Ammon's horn (tissue), 1 donor: ENCODE measurements around the gene FAM131A.

ENCODE experiments used
- DNase-seq: peaks from one replicate; pipeline ENCODE4 v3.0.0-alpha.2; 2016; ENCODE audit warnings: low spot score

Gene FAM131A, protein sequence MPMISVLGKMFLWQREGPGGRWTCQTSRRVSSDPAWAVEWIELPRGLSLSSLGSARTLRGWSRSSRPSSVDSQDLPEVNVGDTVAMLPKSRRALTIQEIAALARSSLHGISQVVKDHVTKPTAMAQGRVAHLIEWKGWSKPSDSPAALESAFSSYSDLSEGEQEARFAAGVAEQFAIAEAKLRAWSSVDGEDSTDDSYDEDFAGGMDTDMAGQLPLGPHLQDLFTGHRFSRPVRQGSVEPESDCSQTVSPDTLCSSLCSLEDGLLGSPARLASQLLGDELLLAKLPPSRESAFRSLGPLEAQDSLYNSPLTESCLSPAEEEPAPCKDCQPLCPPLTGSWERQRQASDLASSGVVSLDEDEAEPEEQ

DNA sequence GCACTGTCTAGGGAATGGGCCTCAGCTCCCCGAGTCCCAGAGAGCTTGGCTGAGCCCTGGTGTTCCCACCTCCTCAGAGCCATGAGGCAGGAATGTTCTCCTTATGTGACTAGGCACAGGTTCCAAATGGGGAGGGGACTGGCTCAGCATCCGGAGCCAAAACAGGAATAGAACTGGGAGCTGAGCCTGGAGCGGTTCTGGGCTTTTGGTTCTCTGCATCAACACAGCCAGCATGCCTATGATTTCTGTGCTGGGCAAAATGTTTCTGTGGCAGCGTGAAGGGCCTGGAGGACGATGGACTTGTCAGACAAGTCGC, at the start of gene FAM131A:
Gene FAM131A, plus strand, starts transcription at position 202 of the 316 bp plus-strand sequence. Its CDS starts 31 bp downstream, at position 233.
- peak; percentile 88 for DNase-seq

DNA sequence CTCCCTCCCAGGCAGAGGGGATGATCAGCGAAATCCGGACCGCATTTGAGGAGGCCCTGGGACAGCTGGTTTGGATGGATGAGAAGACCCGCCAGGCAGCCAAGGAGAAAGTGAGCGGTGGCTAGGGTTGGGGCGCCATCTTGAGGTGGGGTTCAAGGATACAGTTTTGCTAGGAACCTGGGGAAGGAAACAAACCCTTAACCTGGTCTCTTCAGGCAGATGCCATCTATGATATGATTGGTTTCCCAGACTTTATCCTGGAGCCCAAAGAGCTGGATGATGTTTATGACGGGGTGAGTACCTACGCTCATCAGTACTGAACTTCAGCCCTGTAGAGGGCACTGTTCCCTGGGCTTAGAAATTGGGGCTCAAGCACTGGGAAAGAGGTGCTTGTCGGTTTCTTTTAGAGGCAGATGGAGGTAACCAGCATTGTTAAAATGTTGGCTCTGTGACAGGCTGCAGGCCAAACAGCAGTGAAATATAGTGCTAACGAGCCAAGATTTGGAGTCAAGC, 47.9 kb upstream of the FAM131A start:
- DNase-seq = peak; percentile 53

DNA sequence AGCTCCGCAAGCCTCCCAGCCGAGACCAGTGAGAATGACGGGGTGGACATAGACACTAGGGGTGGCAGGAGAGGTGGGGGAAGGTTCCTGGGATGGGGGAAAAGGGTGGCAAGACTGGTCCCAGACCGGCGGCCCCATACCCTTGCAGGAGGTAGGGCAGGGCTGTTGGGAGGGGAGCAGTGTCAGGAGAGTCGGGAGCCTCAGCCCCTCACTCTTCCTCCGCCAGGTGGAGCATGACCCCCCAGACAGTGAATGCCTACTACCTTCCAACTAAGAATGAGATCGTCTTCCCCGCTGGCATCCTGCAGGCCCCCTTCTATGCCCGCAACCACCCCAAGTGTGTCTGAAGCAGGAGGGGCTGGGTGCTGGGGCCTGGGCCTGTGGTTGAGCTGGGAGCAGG, 47.1 kb upstream of the FAM131A start:
- DNase-seq = no peak

DNA sequence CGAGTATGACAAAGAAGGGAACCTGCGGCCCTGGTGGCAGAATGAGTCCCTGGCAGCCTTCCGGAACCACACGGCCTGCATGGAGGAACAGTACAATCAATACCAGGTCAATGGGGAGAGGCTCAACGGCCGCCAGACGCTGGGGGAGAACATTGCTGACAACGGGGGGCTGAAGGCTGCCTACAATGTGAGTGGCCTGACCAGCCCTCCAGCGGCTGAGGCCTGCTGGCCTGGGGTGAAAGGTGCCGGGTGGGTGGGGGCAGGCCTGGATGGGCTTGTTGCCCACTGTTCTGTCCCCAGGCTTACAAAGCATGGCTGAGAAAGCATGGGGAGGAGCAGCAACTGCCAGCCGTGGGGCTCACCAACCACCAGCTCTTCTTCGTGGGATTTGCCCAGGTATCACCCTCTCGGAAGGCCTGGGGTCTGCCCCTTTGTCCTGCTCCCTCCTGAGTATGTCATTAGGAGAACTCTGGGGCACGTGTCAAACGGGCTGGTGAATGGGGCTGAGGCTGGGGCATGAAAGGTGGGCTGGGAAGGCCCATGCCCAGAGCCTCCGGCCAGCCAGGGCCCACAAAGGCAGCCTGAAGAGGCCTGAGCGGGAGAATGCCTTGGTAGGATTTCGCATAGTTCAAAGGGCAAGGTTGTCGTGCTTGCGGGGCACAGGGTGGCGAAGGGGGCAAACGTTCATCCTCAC, 46.2 kb upstream of the FAM131A start:
- no peak for DNase-seq

DNA sequence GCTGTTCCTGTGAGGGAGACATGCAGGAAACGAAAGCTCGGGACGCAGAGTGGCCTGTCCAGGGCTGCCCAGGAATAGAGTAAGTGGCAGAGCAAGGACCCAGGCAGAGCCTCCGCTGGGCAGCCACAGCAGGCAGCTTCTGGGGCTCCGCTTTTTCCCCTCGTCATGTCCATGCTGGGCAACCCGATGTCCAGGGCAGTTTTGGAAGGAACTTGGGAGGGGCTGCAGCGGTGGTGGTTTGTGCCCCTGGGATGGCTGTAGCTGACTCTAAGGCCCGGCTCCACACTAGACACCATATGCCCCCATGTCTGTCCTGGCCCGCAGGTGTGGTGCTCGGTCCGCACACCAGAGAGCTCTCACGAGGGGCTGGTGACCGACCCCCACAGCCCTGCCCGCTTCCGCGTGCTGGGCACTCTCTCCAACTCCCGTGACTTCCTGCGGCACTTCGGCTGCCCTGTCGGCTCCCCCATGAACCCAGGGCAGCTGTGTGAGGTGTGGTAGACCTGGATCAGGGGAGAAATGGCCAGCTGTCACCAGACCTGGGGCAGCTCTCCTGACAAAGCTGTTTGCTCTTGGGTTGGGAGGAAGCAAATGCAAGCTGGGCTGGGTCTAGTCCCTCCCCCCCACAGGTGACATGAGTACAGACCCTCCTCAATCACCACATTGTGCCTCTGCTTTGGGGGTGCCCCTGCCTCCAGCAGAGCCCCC, 45.5 kb upstream of the FAM131A start:
- DNase-seq = no peak

DNA sequence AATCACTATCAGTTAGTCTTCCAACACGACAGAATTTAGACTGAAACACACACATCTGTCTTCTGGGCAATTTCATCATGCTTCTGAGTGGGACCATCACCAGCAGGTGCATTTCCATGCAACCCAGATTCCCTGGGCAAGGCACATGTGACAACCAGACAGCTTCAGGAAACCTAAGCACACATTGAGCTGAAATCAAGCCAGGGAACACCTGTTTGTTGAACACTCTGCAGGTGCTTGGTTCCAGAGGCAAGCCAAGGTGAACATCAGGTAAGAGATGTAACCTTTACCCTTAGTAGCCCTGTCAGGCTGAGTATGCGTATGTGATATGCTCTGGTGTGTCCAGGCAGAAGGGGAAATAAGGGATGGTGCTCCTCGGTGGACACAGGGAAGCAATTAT, 41.6 kb upstream of the FAM131A start:
- no peak for DNase-seq

DNA sequence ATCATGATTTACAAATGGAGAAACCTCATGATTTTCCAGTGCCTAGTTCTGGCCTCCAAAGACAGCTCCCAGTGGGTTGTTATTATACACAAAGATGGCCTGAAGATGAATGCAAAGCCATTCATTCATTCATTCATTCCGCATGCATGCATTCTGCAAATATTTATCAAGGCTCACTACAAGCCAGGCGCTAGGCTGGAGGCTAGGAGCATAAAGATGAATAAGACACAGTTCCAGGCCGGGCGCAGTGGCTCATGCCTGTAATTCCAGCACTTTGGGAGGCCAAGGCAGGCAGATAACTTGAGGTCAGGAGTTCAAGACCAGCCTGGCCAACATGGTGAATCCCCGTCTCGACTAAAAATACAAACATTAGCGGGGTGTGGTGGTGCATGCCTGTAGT, 40.8 kb upstream of the FAM131A start:
- DNase-seq = no peak

DNA sequence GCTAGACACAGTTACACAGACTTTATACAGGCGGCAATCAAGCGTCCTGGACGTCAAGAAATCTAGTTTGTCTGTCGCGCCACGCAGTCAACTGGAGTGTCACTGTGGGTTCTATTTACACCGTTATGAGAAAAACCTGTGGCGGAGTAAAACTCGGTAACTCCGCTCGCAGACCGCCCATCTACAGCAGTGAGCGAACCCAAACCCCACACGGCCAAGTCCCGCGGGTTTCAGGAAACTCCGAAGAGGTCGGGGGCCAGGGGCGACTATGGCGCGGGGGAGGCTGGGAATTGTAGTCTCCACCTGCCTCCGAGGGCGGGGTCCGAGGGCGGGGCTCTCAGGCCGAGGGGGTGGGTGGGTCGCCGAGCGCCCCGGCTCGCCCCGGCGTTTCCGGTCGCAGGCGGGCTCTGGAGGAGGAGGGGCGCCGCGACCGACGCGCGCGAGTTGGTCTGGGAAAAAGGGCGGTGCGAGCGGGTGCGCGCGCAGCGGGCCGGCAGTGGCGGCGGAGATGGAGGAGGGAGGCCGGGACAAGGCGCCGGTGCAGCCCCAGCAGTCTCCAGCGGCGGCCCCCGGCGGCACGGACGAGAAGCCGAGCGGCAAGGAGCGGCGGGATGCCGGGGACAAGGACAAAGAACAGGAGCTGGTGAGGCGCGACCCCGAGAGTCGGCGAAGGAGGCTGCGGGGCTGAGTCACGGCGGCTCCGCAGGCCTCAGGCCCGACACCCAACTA, 38.5 kb upstream of the FAM131A start, which contains the start of gene PSMD2:
Gene PSMD2, plus strand, starts transcription at position 483 of the 729 bp plus-strand sequence. Its CDS starts 26 bp downstream, at position 509.
- DNase-seq = peak; percentile 96

DNA sequence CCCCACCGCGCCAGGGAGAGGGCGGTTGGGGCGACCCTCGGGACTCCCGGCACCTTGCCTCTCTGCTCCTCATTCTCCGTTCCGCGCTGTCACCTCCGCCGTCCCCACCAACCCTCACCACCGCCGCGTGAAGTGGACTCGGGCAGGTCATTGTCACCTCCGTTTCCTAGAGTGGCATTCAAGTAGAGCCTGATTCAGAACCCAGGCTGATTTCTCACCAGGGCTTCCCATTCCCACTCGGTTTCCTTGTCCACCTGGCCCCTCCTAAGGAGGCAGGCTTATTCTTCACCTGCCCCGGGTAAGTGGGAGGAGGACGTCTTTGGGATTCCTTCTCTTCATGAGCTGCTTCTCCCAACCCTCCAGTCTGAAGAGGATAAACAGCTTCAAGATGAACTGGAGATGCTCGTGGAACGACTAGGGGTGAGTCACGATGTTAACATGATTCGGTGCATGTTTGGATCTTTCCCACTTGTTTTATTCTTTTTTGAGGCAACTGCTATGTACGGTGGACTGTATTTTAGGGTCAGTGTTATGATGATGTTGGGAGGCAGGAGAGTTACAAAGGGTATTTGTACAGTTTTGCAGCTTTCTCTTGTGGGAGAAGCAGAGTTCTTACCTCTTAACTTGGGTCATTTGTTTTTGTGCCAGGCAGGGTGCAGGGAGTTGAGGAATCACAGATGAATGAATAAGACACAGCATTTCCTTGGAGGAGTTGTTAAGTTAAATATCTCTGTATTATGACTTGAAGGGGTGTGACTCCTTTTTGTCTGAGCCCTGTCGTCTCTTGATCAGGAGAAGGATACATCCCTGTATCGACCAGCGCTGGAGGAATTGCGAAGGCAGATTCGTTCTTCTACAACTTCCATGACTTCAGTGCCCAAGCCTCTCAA, 37.7 kb upstream of the FAM131A start:
- no peak for DNase-seq

DNA sequence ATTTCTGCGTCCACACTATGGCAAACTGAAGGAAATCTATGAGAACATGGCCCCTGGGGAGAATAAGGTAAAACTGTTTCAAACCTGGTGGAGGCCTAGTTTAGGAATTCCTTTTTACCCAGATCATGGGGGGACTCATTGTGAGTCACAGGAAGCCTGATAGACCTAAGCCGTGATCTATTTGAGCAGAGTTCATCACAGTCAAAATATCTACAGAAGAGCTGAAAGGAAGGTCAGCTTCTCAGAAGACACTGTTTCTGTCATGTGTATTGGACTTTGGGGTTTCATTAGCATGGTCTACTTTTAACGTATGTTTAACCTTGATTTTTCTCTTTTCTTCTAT, 37.1 kb upstream of the FAM131A start:
- no peak for DNase-seq

DNA sequence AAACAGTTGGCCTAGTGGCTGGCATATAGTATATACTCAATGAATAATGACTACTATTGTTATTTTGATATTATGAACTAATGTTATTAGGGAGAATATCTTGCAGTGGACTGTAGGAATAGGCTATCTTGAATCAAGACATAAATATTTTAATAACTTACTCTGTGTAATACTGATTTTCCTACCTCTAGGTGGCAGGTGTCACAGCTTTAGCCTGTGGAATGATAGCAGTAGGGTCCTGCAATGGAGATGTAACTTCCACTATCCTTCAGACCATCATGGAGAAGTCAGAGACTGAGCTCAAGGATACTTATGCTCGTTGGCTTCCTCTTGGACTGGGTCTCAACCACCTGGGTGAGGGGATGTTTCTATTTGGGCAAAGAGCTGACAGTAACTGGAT, 31.8 kb upstream of the FAM131A start:
- DNase-seq = no peak

DNA sequence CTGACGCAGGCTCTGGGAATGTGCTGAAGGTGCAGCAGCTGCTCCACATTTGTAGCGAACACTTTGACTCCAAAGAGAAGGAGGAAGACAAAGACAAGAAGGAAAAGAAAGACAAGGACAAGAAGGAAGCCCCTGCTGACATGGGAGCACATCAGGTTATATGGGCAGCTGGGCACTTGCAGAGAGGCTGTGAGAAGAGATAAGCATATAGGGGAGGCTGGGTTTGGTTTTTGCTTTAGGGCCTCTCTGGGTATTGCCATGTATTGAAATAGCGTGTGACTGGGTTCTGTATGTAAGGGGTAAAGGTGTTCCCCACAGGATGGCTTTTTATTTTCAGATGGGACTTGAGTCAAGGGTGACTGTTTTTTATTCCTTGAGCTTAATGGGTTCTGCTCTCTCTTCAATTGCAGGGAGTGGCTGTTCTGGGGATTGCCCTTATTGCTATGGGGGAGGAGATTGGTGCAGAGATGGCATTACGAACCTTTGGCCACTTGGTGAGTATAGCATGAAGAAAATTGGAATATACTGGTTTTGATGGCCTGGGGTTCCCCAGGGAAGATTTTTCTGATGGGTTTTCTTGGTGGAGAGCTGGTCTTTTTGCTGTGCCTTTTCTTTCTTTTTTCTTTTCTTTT, 30.9 kb upstream of the FAM131A start:
- DNase-seq = no peak

DNA sequence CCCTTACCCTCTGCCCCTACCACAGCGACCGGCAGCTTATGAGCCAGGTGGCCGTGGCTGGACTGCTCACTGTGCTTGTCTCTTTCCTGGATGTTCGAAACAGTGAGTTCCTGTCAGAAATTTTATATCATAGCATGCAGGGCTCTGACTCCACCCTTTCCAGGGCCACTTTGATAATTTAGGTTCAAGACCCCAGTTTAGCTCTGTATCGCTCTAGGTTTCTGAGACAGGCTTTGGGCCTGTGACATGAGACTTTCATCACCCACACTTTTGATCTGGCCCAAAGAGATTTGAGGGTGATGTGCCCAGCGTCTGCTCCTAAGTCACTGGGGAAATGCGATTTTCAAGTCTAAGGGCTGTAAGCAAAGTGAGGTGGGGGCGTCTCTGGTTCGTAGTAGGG, 29.5 kb upstream of the FAM131A start:
- no peak for DNase-seq

DNA sequence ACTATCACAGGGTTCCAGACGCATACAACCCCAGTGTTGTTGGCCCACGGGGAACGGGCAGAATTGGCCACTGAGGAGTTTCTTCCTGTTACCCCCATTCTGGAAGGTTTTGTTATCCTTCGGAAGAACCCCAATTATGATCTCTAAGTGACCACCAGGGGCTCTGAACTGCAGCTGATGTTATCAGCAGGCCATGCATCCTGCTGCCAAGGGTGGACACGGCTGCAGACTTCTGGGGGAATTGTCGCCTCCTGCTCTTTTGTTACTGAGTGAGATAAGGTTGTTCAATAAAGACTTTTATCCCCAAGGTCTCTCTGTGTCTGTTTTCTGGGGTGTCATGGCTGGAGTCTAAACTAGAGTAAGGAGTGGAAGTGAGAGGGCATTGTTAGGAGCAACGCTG, 28.7 kb upstream of the FAM131A start:
- DNase-seq = no peak

DNA sequence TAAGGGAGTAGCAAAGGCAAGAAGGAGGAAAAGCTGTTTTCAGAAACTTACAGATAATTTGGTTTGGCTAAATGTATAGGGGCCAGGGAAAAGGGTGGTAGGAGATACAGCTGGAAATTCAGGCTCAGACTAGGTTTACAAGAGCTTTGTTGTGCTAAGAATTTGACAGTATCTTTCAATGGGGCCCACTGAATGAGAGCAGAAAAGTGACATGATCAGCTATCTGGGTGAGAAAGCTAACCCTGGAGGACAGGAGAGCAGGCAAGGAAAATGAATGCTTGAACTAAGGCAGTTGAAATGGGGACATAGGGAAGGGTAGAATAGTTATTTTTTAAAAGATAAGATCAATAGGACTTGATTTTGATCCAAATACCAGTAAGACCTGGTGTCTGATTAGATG, 25.8 kb upstream of the FAM131A start:
- DNase-seq = no peak

DNA sequence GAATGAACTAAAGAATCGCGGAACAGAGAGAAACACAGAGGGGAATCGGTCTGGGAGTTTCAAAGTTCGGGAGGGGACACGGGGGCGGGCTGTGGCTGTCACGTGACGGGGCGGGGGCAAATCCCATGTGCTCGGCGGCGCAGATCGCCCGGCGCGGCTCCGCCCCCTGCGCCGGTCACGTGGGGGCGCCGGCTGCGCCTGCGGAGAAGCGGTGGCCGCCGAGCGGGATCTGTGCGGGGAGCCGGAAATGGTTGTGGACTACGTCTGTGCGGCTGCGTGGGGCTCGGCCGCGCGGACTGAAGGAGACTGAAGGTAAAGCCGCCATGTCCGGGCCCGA, 23.1 kb upstream of the FAM131A start, which contains the start of gene EIF4G1:
Gene EIF4G1, plus strand, starts transcription at position 244 of the 337 bp plus-strand sequence. CDS start 1,191 bp downstream, outside the sequence.
- peak; percentile 93 for DNase-seq

DNA sequence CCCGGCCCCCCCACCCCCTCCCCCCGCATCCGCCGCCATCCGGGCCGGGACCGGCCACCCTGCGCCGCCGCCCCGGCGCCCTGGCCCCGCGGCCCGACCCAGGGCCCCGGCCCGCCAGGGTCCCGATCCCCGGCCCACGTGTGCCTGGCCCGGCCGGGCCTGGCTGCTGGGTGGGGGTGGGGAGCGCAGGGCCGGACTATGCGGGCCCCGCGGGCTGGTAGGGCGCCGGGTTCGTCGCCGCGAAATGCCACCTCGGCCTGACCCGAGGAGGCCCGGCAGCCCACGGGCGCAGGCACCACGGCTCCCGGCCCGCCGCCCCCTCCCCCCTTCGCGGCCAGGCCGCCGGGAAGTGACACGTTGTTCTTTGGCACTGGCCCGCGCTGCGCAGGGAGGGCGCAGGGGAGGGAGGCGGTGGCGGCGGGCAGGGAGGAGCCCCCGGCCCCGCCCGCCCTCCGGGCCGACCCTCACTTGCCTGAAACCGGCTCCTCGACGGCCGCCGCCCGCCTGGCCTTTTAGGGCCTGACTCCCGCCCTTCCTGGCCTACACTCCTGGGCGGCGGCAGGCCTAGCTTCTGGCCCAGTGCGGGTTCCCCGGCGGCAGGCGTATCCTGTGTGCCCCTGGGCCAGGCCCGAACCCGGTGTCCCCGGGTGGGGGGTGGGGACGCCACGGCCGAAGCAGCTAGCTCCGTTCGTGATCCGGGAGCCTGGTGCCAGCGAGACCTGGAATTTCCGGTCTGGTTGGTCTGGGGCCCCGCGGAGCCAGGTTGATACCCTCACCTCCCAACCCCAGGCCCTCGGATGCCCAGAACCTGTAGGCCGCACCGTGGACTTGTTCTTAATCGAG, 22.5 kb upstream of the FAM131A start:
- peak; percentile 56 for DNase-seq

DNA sequence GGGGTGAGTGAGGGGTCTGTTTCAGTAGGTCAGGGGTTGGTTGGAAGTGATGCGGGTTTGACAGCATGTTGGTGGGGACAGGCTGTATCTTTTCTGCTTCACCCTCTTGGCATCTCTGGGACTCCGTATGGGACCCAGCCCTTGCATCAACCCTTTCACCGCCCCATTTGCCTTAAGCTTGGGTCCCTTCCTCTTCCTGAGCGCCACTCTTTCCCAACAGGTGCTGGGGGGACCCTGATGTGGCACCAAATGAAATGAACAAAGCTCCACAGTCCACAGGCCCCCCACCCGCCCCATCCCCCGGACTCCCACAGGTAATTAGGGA, 21.9 kb upstream of the FAM131A start:
- no peak for DNase-seq

DNA sequence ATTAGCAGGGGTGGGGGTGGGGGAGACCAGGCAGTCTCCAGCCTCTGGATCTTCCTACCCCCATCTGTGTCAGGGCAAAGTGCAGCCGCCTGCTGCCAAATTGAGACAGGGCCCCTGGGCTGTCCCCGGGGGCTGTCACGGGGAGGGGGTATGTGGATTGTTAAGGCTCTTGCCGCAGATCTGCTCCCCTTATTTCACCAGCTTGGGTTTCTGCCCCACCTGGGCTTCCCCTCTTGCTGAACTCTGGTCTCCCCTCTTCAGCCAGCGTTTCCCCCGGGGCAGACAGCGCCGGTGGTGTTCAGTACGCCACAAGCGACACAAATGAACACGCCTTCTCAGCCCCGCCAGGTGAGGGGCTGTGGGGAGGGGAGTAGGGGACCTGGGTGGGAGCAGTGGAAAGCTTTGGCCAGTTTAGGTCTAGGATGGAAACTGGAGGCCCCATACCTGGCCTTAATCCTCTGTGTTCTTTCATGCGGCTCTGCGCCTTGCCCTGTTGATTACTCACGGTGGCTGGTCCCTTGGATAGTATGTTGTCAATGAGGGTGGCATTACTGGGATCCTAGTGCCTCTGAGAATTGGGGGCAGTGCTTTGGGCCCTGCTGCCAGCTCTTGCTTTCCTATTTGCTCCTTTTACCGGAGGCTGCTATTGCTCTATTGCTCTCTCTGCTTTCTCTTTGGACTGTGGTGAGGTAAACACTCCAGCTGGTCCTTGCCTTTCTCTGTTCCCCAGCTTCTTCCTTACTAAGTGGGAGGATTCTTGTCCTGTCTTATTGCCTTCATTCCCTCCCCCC, 21.3 kb upstream of the FAM131A start:
- DNase-seq = no peak
